Astrocyte (in vitro differentiated cells and primary cell): ENCODE data around the gene MRPS18B. TPM values are rescaled to one million over a fixed set of nuclear protein-coding genes. Genes with fewer than 3 reads are reported as not detected.

Experiments used
- DNase-seq: peaks from one replicate; pipeline ENCODE4 v3.0.0-alpha.2; 2010; ENCODE audit warnings: low read depth
- FAIRE-seq: peaks from 2 replicates; lab custom pipeline; 2011; peaks lifted over from hg19 to GRCh38; lab: Jason Lieb, UNC
- H2AFZ ChIP-seq: 2 replicates; pipeline ENCODE4 v1.6.0; 2012; ENCODE audit warnings: low read depth, low read length, inconsistent platforms
- H3K27ac ChIP-seq: 2 replicates; pipeline ENCODE4 v1.5.1; 2011; ENCODE audit warnings: low read depth, low read length, inconsistent platforms
- H3K27me3 ChIP-seq: 2 replicates; pipeline ENCODE4 v1.6.0; 2011; ENCODE audit warnings: low read length, inconsistent platforms; ENCODE audit not compliant: insufficient read depth
- H3K36me3 ChIP-seq: 2 replicates; pipeline ENCODE4 v1.5.1; 2011; ENCODE audit warnings: low read length, inconsistent platforms; ENCODE audit not compliant: insufficient read depth
- H3K4me1 ChIP-seq: 2 replicates; pipeline ENCODE4 v1.5.1; 2011; ENCODE audit warnings: low read length, inconsistent platforms; ENCODE audit not compliant: insufficient read depth
- H3K4me2 ChIP-seq: 2 replicates; pipeline ENCODE4 v1.6.0; 2012; ENCODE audit warnings: low read length, inconsistent platforms
- H3K4me3 ChIP-seq: 2 replicates; pipeline ENCODE4 v1.5.1; 2011; ENCODE audit warnings: low read depth, mild to moderate bottlenecking, low read length, inconsistent platforms; ENCODE audit not compliant: insufficient read depth
- H3K79me2 ChIP-seq: 2 replicates; pipeline ENCODE4 v1.6.0; 2012; ENCODE audit warnings: mild to moderate bottlenecking, low read length, inconsistent platforms; ENCODE audit not compliant: insufficient read depth
- H3K9ac ChIP-seq: 2 replicates; pipeline ENCODE4 v1.6.0; 2012; ENCODE audit warnings: mild to moderate bottlenecking, low read length, inconsistent platforms
- H3K9me3 ChIP-seq: 2 replicates; pipeline ENCODE4 v1.5.1; 2012; ENCODE audit warnings: low read depth, mild to moderate bottlenecking, low read length, inconsistent platforms; ENCODE audit not compliant: insufficient read depth
- H4K20me1 ChIP-seq: 2 replicates; pipeline ENCODE4 v1.6.0; 2012; ENCODE audit warnings: low read length, inconsistent platforms; ENCODE audit not compliant: insufficient read depth
- H3K27ac Mint-ChIP-seq: one replicate; pipeline ENCODE4 v1.8.0; 2021; ENCODE audit warnings: mild to moderate bottlenecking, mixed read lengths; ENCODE audit not compliant: unreplicated experiment
- H3K27me3 Mint-ChIP-seq: one replicate; pipeline ENCODE4 v1.8.0; 2021; ENCODE audit warnings: low read depth, mixed read lengths; ENCODE audit not compliant: unreplicated experiment
- H3K36me3 Mint-ChIP-seq: one replicate; pipeline ENCODE4 v1.8.0; 2021; ENCODE audit warnings: low read depth, mixed read lengths; ENCODE audit not compliant: unreplicated experiment
- H3K4me1 Mint-ChIP-seq: one replicate; pipeline ENCODE4 v1.8.0; 2021; ENCODE audit warnings: low read depth, mixed read lengths; ENCODE audit not compliant: unreplicated experiment
- H3K4me3 Mint-ChIP-seq: one replicate; pipeline ENCODE4 v1.8.0; 2021; ENCODE audit warnings: mild to moderate bottlenecking, moderate library complexity, mixed read lengths; ENCODE audit not compliant: unreplicated experiment
- H3K9me3 Mint-ChIP-seq: one replicate; pipeline ENCODE4 v1.8.0; 2021; ENCODE audit warnings: mild to moderate bottlenecking, mixed read lengths; ENCODE audit not compliant: unreplicated experiment
- EZH2 ChIP-seq: IDR thresholded peaks from 2 replicates; pipeline ENCODE4 v1.6.1; 2012; ENCODE audit warnings: mild to moderate bottlenecking, low read length, inconsistent platforms; ENCODE audit not compliant: insufficient read depth
- total RNA-seq: library from RNA; stranded (reverse); gene quantifications from 2 replicates; pipeline ENCODE4 v1.2.1, GENCODE V29; 2021
- TF ChIP-seq, protein P1 (sequence below): IDR thresholded peaks from 2 replicates; pipeline ENCODE4 v1.5.1; 2011; ENCODE audit warnings: low read depth, mild to moderate bottlenecking, inconsistent platforms, low read length, moderate library complexity; ENCODE audit not compliant: insufficient read depth

MRPS18B gene
- total RNA-seq, 1 donor from 2014 or later, result 28.0 TPM

DNA sequence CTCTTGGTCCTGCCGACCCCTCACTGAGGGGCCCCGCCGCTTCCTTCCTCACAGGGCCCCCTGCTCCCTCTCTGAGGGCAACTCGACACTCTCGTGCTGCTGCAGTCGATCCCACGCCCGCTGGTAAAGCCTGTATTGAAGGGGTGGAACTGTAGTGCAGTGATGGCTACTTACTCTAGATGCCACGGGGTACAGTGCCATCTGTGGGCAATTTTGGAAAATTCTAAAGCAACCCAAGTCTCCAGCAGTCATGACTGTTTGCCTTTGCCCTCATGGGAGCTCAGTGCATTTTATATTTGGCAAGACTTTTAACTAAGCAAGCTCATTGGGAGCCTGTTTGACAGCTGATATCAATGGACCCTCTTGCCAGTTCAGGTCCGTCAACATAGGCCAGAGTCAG lies 22.8 kb downstream of the MRPS18B start:
- no peaks in the 10 kb centered on the region for H3K27me3 Mint-ChIP-seq
- Histone ChIP-seq H3K27me3 (no peaks in the 10 kb centered on the region), H3K36me3 (peaks cover 19% of the 10 kb centered on the region), H3K4me3 (no peak overlapping the region), H2AFZ (no peak overlapping the region), H3K79me2 (no peaks in the 10 kb centered on the region), H3K4me2 (no peak overlapping the region), H3K9ac (no peak overlapping the region), H4K20me1 (peaks cover 3% of the 10 kb centered on the region), H3K27ac (no peak overlapping the region), H3K4me1 (no peaks in the 10 kb centered on the region), H3K9me3 (no peaks in the 10 kb centered on the region)
- H3K4me3 Mint-ChIP-seq, result no peak overlapping the region
- FAIRE-seq, result no peak
- no peaks in the 10 kb centered on the region for H3K9me3 Mint-ChIP-seq
- H3K27ac Mint-ChIP-seq, result no peak overlapping the region
- H3K36me3 Mint-ChIP-seq, result peaks cover 27% of the 10 kb centered on the region
- no peak for TF ChIP-seq EZH2
- TF ChIP-seq, protein P1, sequence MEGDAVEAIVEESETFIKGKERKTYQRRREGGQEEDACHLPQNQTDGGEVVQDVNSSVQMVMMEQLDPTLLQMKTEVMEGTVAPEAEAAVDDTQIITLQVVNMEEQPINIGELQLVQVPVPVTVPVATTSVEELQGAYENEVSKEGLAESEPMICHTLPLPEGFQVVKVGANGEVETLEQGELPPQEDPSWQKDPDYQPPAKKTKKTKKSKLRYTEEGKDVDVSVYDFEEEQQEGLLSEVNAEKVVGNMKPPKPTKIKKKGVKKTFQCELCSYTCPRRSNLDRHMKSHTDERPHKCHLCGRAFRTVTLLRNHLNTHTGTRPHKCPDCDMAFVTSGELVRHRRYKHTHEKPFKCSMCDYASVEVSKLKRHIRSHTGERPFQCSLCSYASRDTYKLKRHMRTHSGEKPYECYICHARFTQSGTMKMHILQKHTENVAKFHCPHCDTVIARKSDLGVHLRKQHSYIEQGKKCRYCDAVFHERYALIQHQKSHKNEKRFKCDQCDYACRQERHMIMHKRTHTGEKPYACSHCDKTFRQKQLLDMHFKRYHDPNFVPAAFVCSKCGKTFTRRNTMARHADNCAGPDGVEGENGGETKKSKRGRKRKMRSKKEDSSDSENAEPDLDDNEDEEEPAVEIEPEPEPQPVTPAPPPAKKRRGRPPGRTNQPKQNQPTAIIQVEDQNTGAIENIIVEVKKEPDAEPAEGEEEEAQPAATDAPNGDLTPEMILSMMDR, result no peak
- no peak for DNase-seq
- no peaks in the 10 kb centered on the region for H3K4me1 Mint-ChIP-seq

DNA sequence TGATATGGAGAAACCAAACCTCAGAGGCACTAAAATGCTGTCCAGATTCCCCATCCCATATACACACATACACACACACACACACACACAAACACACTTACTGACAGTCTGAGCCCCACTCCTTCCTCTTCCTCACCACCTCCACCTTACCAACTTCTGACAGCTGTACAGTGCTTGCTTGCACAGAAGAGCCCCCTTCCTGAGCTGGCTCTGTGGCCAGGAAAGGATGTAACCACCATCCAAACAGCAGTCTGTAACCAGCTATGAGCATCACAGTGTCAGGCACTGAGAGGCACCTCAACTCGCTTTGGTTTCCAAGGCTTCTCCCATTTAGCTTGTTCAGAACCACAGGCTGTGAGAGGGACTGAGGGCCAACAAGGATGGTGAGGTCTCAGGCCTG lies 23.4 kb downstream of the MRPS18B start:
- Mint-ChIP-seq H3K27me3 (no peaks in the 10 kb centered on the region), H3K36me3 (peaks cover 23% of the 10 kb centered on the region), H3K9me3 (no peaks in the 10 kb centered on the region), H3K4me1 (peaks cover 2% of the 10 kb centered on the region), H3K27ac (no peak overlapping the region), H3K4me3 (no peak overlapping the region)
- Histone ChIP-seq H3K27ac (no peak overlapping the region), H3K4me1 (no peaks in the 10 kb centered on the region), H3K27me3 (no peaks in the 10 kb centered on the region), H3K79me2 (peaks cover 2% of the 10 kb centered on the region), H4K20me1 (peaks cover under 1% of the 10 kb centered on the region), H3K9me3 (no peaks in the 10 kb centered on the region), H3K36me3 (peaks cover 19% of the 10 kb centered on the region), H3K4me3 (no peak overlapping the region), H3K4me2 (no peak overlapping the region), H2AFZ (no peak overlapping the region), H3K9ac (no peak overlapping the region)
- TF ChIP-seq, protein P1, result no peak
- no peak for TF ChIP-seq EZH2
- DNase-seq, result no peak
- no peak for FAIRE-seq

DNA sequence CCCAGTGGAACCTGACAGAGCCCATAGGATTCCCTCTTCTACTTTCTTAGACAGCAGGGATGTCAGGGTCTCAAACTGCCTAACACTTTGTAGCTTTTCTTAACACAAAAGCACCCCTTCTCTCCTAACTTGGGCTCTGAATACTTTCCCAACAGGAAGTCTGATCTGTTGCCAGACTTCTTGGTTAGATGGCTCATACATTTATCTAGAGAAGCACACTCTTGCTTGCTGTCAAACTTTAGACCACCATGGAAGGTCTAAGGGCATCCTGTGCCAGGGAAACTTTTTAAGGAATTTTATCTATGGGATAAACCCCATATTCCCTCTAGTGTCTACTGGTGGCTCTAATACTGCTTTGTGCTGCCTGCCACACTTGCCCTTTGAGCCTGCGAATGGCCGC lies 26.0 kb downstream of the MRPS18B start:
- H3K4me1 Mint-ChIP-seq, result peaks cover 8% of the 10 kb centered on the region
- no peak overlapping the region for H3K27ac Mint-ChIP-seq
- Histone ChIP-seq H3K9me3 (no peaks in the 10 kb centered on the region), H3K4me3 (no peak overlapping the region), H3K36me3 (peaks cover 19% of the 10 kb centered on the region), H3K79me2 (peaks cover 15% of the 10 kb centered on the region), H3K27me3 (no peaks in the 10 kb centered on the region), H4K20me1 (no peaks in the 10 kb centered on the region), H3K9ac (no peak overlapping the region), H3K27ac (no peak overlapping the region), H3K4me2 (no peak overlapping the region), H3K4me1 (peaks cover 6% of the 10 kb centered on the region), H2AFZ (no peak overlapping the region)
- H3K36me3 Mint-ChIP-seq, result peaks cover 24% of the 10 kb centered on the region
- DNase-seq, result no peak
- no peak overlapping the region for H3K4me3 Mint-ChIP-seq
- no peaks in the 10 kb centered on the region for H3K27me3 Mint-ChIP-seq
- FAIRE-seq, result no peak
- TF ChIP-seq, protein P1, result no peak
- TF ChIP-seq EZH2, result no peak
- H3K9me3 Mint-ChIP-seq, result no peaks in the 10 kb centered on the region
